Measurements from ENCODE around the gene HSPA12A.

DNA sequence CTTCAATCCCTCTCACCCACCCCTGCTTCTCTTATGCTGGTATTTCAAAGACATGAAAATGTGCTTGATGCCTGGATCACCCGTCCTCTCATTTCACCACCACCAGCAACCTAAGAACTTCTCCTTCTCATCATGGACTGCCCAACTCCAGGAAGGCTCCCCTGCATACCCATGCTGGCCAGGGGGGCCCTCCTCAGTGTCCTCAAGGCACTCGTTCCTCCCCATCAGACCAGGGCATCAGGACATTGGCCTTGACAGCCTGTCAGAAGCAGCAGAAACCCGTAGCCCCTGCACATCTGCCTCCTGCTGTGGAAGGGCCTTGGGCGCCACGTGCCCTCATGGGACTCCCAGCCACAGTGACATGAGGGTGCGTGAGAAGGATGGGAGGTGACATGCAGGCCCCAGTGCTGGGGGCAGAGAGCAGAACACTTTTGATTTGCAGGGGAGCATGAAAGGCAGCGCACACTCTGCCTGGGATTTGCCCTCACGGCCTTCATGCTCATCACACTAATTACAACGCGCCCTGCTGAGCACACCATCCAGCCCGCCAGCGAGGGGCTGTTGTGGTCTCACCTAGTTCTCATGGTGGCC, 1.9 kb upstream of the HSPA12A start:
- TF ChIP-seq, protein P1, sequence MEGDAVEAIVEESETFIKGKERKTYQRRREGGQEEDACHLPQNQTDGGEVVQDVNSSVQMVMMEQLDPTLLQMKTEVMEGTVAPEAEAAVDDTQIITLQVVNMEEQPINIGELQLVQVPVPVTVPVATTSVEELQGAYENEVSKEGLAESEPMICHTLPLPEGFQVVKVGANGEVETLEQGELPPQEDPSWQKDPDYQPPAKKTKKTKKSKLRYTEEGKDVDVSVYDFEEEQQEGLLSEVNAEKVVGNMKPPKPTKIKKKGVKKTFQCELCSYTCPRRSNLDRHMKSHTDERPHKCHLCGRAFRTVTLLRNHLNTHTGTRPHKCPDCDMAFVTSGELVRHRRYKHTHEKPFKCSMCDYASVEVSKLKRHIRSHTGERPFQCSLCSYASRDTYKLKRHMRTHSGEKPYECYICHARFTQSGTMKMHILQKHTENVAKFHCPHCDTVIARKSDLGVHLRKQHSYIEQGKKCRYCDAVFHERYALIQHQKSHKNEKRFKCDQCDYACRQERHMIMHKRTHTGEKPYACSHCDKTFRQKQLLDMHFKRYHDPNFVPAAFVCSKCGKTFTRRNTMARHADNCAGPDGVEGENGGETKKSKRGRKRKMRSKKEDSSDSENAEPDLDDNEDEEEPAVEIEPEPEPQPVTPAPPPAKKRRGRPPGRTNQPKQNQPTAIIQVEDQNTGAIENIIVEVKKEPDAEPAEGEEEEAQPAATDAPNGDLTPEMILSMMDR (IDR thresholded peaks at IDR 0.05): no peak
- TF ChIP-seq POLR2A (IDR thresholded peaks at IDR 0.05): no peak

All from Peyer's patch (tissue), 4 donors.